Smooth muscle cell (in vitro differentiated cells): ENCODE measurements around the gene APP. TPM values are rescaled to one million over a fixed set of nuclear protein-coding genes. Genes with fewer than 3 reads are reported as not detected.

ENCODE experiments used
- DNase-seq: peaks from one replicate; lab custom pipeline; 2025; ENCODE audit not compliant: unreplicated experiment; lab: John Stamatoyannopoulos, UW
- H2AFZ ChIP-seq: fragments of 200-600 bp; sonication (generic); 2 replicates; pipeline ENCODE4 v1.6.0; 2016; ENCODE audit warnings: antibody characterized with exemption, low read depth, mild to moderate bottlenecking
- H3F3A ChIP-seq: fragments of 200-600 bp; sonication (generic); 2 replicates; pipeline ENCODE4 v1.6.0; 2017; ENCODE audit warnings: antibody characterized with exemption, low read depth
- H3K27ac ChIP-seq: fragments of 200-600 bp; sonication (generic); 2 replicates; pipeline ENCODE4 v1.5.1; 2016; ENCODE audit warnings: low read depth, mild to moderate bottlenecking
- H3K27me3 ChIP-seq: fragments of 200-600 bp; sonication (generic); 2 replicates; pipeline ENCODE4 v1.6.1; 2016; ENCODE audit warnings: low read depth, mild to moderate bottlenecking
- H3K36me3 ChIP-seq: fragments of 200-600 bp; sonication (generic); 2 replicates; pipeline ENCODE4 v1.5.1; 2016; ENCODE audit warnings: low read depth
- H3K4me1 ChIP-seq: fragments of 200-600 bp; sonication (generic); 2 replicates; pipeline ENCODE4 v1.5.1; 2016; ENCODE audit warnings: low read depth
- H3K4me2 ChIP-seq: fragments of 200-600 bp; sonication (generic); 2 replicates; pipeline ENCODE4 v1.6.0; 2016; ENCODE audit warnings: mild to moderate bottlenecking
- H3K4me3 ChIP-seq: fragments of 200-600 bp; sonication (generic); 2 replicates; pipeline ENCODE4 v1.5.1; 2016; ENCODE audit warnings: mild to moderate bottlenecking
- H3K79me2 ChIP-seq: fragments of 200-600 bp; sonication (generic); 2 replicates; pipeline ENCODE4 v1.6.0; 2016; ENCODE audit warnings: low read depth, mild to moderate bottlenecking
- H3K9ac ChIP-seq: fragments of 200-600 bp; sonication (generic); 2 replicates; pipeline ENCODE4 v1.6.0; 2016; ENCODE audit warnings: low read depth
- H3K9me3 ChIP-seq: fragments of 200-600 bp; sonication (generic); replicated peaks from 2 replicates; pipeline ENCODE4 v1.5.1; 2016; ENCODE audit warnings: low read depth
- H4K20me1 ChIP-seq: fragments of 200-600 bp; sonication (generic); 2 replicates; pipeline ENCODE4 v1.6.0; 2016; ENCODE audit warnings: low read depth
- WGBS: methylation state at CpG from one replicate; pipeline ENCODE4 v1.1.7; 2016; ENCODE audit warnings: low lambda C conversion rate; 5-methylcytosine and 5-hydroxymethylcytosine counted together
- polyA plus RNA-seq: library from polyadenylated mRNA; unstranded; fragments of >200 nt; fragmentation: Nextera tagmentation; extraction: Ambion mirVana; gene quantifications from 2 replicates; pipeline ENCODE4 v1.2.1, GENCODE V29; 2016
- total RNA-seq: library from RNA; depleted of rRNA; stranded (reverse); fragments of >200 nt; gene quantifications from 2 replicates; pipeline ENCODE4 v1.2.3, GENCODE V29; 2014
- TF ChIP-seq, protein P1 (sequence below): fragments of 200-600 bp; sonication (generic); IDR thresholded peaks from 2 replicates; pipeline ENCODE4 v1.5.1; 2017; ENCODE audit warnings: borderline replicate concordance, mild to moderate bottlenecking, antibody characterized with exemption; ENCODE audit not compliant: insufficient read depth, poor library complexity, severe bottlenecking

APP gene
- total and polyA plus RNA-seq, 2 experiments from 2014 or later, result 65.3 to 459 TPM

DNA sequence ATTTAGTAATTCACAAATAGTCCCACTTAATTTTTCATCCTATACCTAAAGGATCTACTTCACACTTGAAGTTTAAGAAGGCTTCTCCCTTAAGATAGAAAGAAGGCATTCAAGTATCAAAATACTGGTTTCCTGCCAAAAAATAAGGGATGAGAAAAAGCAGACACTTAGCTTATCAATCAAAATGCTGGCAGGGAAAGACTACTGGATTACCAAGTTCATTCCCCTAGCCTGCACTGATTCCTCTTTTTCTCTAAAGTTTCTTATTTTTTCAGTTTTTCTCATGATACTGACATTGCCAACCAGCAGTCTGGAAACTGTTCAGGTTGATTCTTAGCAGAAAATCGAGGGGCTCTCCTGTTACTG, 231.2 kb downstream of the APP start:
- TF ChIP-seq, protein P1, sequence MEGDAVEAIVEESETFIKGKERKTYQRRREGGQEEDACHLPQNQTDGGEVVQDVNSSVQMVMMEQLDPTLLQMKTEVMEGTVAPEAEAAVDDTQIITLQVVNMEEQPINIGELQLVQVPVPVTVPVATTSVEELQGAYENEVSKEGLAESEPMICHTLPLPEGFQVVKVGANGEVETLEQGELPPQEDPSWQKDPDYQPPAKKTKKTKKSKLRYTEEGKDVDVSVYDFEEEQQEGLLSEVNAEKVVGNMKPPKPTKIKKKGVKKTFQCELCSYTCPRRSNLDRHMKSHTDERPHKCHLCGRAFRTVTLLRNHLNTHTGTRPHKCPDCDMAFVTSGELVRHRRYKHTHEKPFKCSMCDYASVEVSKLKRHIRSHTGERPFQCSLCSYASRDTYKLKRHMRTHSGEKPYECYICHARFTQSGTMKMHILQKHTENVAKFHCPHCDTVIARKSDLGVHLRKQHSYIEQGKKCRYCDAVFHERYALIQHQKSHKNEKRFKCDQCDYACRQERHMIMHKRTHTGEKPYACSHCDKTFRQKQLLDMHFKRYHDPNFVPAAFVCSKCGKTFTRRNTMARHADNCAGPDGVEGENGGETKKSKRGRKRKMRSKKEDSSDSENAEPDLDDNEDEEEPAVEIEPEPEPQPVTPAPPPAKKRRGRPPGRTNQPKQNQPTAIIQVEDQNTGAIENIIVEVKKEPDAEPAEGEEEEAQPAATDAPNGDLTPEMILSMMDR, result no peak
- 74% methylated on average over 1 of the region's 1 CpG for WGBS
- no peaks in the 10 kb centered on the region for H3K9me3 ChIP-seq
- no peak overlapping the region for H3K4me3 ChIP-seq
- H3K4me1 ChIP-seq, result peaks cover 6% of the 10 kb centered on the region
- H4K20me1 ChIP-seq, result peaks cover 7% of the 10 kb centered on the region
- peaks cover 10% of the 10 kb centered on the region for H3K79me2 ChIP-seq
- H2AFZ ChIP-seq, result no peak overlapping the region
- no peaks in the 10 kb centered on the region for H3K36me3 ChIP-seq
- no peaks in the 10 kb centered on the region for H3K27me3 ChIP-seq
- peak overlapping the region; percentile 22 for H3K4me2 ChIP-seq
- peak overlapping the region; percentile 47 for H3K27ac ChIP-seq
- DNase-seq, result no peak
- peaks cover 14% of the 10 kb centered on the region for H3F3A ChIP-seq
- no peak overlapping the region for H3K9ac ChIP-seq

DNA sequence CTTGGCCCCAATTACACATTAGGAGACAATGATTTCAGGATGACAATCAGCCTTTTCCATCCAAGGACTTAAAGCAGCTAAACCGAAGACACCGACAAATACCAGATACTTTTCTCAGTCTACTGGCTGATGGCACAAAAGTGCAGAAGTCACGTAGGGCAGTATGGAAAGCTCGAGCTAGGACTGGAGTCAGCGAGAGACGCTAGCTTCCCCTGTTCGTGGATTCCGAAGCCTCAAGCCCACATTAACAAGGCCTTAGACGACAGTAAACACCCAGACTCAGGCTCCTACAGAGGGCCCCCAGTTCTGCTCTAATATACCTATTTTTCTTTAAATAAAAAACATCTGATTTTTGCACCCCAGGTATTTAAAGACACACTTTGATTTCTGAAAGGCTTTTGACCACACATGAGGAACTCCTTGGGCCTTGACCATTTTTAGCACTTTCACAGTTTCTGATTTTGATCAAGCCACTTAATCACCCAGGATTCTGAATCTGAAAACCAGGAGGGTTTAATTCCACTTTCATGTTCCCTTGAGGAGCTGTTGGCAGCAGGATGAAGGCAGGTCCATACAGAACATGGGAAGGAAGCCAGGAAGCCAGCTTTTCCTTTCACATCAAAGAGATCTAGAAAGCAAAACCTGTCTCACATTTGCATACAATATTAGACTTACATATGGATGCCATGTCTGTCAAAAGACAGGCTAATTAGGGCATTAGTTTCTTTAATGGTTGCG, 231.7 kb downstream of the APP start:
- peak overlapping the region; percentile 22 for H3K4me2 ChIP-seq
- H3K27me3 ChIP-seq, result no peaks in the 10 kb centered on the region
- peaks cover 6% of the 10 kb centered on the region for H3K4me1 ChIP-seq
- H3K36me3 ChIP-seq, result no peaks in the 10 kb centered on the region
- peak overlapping the region; percentile 47 for H3K27ac ChIP-seq
- WGBS, result 28% methylated on average over 10 of the region's 10 CpGs
- no peak overlapping the region for H2AFZ ChIP-seq
- TF ChIP-seq, protein P1, result no peak
- no peak overlapping the region for H3K4me3 ChIP-seq
- no peak overlapping the region for H3K9ac ChIP-seq
- H3F3A ChIP-seq, result peaks cover 14% of the 10 kb centered on the region
- DNase-seq, result no peak
- peaks cover 11% of the 10 kb centered on the region for H4K20me1 ChIP-seq
- H3K9me3 ChIP-seq, result no peaks in the 10 kb centered on the region
- peaks cover 10% of the 10 kb centered on the region for H3K79me2 ChIP-seq

DNA sequence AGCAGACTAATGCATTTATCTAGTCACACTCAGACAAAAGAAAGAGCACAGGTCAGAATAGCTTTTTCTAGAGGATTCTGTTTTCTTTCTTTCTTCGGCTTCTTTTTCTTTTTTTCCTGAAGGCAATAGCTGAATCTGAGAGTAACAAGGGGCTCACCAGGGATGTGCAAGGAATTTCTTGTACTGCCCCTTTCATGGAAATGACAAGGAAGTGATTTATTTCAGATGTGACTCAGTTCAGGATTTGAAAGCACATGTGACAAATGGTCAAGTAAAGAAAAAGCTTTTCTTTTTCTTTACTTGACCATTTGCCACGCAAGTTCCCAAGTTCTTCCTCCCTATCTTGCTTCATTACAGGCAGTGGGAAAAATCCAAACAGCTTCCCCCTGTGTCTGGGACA, 233.8 kb downstream of the APP start:
- H3F3A ChIP-seq, result peaks cover 14% of the 10 kb centered on the region
- peaks cover 6% of the 10 kb centered on the region for H3K4me1 ChIP-seq
- no peaks in the 10 kb centered on the region for H3K9me3 ChIP-seq
- TF ChIP-seq, protein P1, result no peak
- no peaks in the 10 kb centered on the region for H3K27me3 ChIP-seq
- no peak overlapping the region for H2AFZ ChIP-seq
- H3K27ac ChIP-seq, result peak overlapping the region; percentile 55
- DNase-seq, result no peak
- H3K4me2 ChIP-seq, result no peak overlapping the region
- H3K36me3 ChIP-seq, result no peaks in the 10 kb centered on the region
- H3K9ac ChIP-seq, result no peak overlapping the region
- 71% methylated on average over 2 of the region's 2 CpGs for WGBS
- H4K20me1 ChIP-seq, result peaks cover 10% of the 10 kb centered on the region
- peaks cover 20% of the 10 kb centered on the region for H3K79me2 ChIP-seq
- H3K4me3 ChIP-seq, result no peak overlapping the region

DNA sequence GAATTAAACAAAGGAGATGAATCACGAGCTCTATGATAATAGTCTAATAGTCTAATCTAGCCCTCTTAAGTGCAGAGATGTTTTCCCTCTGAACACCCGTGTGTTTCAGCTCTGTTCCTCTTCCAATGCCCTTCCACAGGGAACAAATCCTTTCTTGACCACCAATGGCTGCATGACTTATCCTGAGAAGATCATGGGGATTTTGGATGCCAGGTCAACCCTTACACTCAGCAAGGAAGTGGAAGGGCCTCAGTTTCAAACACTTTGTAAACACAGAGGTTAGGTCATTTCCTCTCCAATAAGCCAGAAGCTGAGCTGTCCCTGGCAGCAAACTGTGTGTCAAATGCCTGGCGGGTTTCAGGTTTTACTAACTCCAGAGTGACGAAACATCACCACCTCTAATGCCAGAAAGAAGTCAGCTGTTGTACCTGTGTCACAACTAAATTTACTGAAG, 235.8 kb downstream of the APP start:
- Histone ChIP-seq H3K27me3 (no peaks in the 10 kb centered on the region), H3K36me3 (no peaks in the 10 kb centered on the region), H4K20me1 (peaks cover 18% of the 10 kb centered on the region), H3K4me3 (no peak overlapping the region), H3K4me1 (peaks cover 21% of the 10 kb centered on the region), H3K9ac (no peak overlapping the region), H2AFZ (no peak overlapping the region), H3K9me3 (no peaks in the 10 kb centered on the region), H3K4me2 (no peak overlapping the region), H3K27ac (peak overlapping the region; percentile 77), H3F3A (peaks cover 14% of the 10 kb centered on the region), H3K79me2 (peaks cover 12% of the 10 kb centered on the region)
- DNase-seq, result no peak
- WGBS, result 30% methylated on average over 4 of the region's 4 CpGs
- TF ChIP-seq, protein P1, result no peak
